Endothelial cell of umbilical vein (primary cell): ENCODE measurements around the gene GRIFIN.

Source experiments
- EZH2 ChIP-seq: IDR thresholded peaks from 2 replicates; pipeline ENCODE4 v1.6.1; 2012; ENCODE audit warnings: borderline replicate concordance, low read depth, mild to moderate bottlenecking, moderate library complexity, low read length, inconsistent platforms; ENCODE audit not compliant: severe bottlenecking
- FOS ChIP-seq: IDR thresholded peaks from 2 replicates; pipeline ENCODE4 v1.6.1; 2011; ENCODE audit warnings: mild to moderate bottlenecking, low read length, moderate library complexity, borderline replicate concordance; ENCODE audit not compliant: insufficient read depth
- GATA2 ChIP-seq: IDR thresholded peaks from 2 replicates; pipeline ENCODE4 v1.7.0; 2011; ENCODE audit warnings: low read depth, mild to moderate bottlenecking, moderate library complexity, mixed read lengths, low read length; ENCODE audit not compliant: insufficient read length, insufficient read depth
- JUN ChIP-seq: IDR thresholded peaks from 2 replicates; pipeline ENCODE4 v1.6.1; 2011; ENCODE audit warnings: borderline replicate concordance, low read depth; ENCODE audit not compliant: insufficient read length, insufficient read depth
- MAX ChIP-seq: IDR thresholded peaks from 2 replicates; pipeline ENCODE4 v1.6.1; 2011; ENCODE audit not compliant: insufficient read depth, insufficient read length
- MYC ChIP-seq: IDR thresholded peaks from one replicate; pipeline ENCODE4 v1.6.1; 2011; ENCODE audit warnings: mild to moderate bottlenecking, low read depth, low read length
- POLR2A ChIP-seq: IDR thresholded peaks from 2 replicates; pipeline ENCODE4 v1.6.1; 2012; ENCODE audit warnings: low read depth, mild to moderate bottlenecking, control low read depth, low read length
- POLR2AphosphoS5 ChIP-seq: IDR thresholded peaks from 2 replicates; pipeline ENCODE4 v1.6.1; 2012; ENCODE audit warnings: low read depth, mild to moderate bottlenecking, control low read depth, low read length, moderate library complexity; ENCODE audit not compliant: insufficient read depth
- TF ChIP-seq, protein P1 (sequence below), 2 donors: IDR thresholded peaks; 1 replicate in 1 of 2; 2 replicates in 1 of 2; pipeline ENCODE4 v1.5.1; 2011; ENCODE audit warnings: low read length in 2 of 2, mild to moderate bottlenecking in 2 of 2, moderate library complexity in 2 of 2, control low read depth in 1 of 2, inconsistent platforms in 1 of 2, low read depth in 1 of 2; ENCODE audit not compliant: insufficient read depth in 1 of 2; ENCODE audit errors: extremely low read depth in 1 of 2

DNA sequence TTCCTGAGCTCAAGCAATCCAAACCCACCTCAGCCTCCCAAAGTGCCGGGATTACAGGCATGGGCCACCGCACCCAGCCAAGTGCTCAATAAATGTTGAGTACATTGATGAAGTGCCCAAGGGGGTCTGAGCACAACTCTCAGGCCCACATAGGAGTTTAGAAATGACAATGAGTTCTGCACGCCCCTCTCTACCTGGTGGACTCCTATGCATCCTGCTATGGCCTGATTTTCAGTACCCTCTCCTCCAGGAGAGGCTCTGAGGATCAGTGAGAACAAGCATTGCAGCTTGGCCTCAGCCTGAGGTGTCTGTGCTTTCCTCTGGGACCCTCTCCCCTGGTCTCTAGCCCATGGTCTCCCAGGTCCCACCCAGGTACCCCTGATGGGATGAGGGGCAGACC is 20.9 kb upstream of the GRIFIN start:
- TF ChIP-seq, protein P1, sequence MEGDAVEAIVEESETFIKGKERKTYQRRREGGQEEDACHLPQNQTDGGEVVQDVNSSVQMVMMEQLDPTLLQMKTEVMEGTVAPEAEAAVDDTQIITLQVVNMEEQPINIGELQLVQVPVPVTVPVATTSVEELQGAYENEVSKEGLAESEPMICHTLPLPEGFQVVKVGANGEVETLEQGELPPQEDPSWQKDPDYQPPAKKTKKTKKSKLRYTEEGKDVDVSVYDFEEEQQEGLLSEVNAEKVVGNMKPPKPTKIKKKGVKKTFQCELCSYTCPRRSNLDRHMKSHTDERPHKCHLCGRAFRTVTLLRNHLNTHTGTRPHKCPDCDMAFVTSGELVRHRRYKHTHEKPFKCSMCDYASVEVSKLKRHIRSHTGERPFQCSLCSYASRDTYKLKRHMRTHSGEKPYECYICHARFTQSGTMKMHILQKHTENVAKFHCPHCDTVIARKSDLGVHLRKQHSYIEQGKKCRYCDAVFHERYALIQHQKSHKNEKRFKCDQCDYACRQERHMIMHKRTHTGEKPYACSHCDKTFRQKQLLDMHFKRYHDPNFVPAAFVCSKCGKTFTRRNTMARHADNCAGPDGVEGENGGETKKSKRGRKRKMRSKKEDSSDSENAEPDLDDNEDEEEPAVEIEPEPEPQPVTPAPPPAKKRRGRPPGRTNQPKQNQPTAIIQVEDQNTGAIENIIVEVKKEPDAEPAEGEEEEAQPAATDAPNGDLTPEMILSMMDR (IDR thresholded peaks at IDR 0.05; ENCODE audit: extremely low read depth in 1 of 2, insufficient read depth in 1 of 2, low read depth in 1 of 2, low read length in 2 of 2): no peak
- TF ChIP-seq MAX (no peak), POLR2AphosphoS5 (no peak), FOS (no peak), POLR2A (no peak), EZH2 (no peak), MYC (no peak), GATA2 (no peak), JUN (no peak)
